Erythroblast (primary cell): ENCODE results near the gene EHMT1.

ENCODE experiments used
- GATA1 ChIP-seq: IDR thresholded peaks from 2 replicates; pipeline ENCODE4 v1.6.1; 2011; ENCODE audit warnings: low read depth, mild to moderate bottlenecking, control low read depth, low read length, moderate library complexity
- POLR2A ChIP-seq: IDR thresholded peaks from 2 replicates; pipeline ENCODE4 v1.6.1; 2011; ENCODE audit warnings: mild to moderate bottlenecking, low read length

DNA sequence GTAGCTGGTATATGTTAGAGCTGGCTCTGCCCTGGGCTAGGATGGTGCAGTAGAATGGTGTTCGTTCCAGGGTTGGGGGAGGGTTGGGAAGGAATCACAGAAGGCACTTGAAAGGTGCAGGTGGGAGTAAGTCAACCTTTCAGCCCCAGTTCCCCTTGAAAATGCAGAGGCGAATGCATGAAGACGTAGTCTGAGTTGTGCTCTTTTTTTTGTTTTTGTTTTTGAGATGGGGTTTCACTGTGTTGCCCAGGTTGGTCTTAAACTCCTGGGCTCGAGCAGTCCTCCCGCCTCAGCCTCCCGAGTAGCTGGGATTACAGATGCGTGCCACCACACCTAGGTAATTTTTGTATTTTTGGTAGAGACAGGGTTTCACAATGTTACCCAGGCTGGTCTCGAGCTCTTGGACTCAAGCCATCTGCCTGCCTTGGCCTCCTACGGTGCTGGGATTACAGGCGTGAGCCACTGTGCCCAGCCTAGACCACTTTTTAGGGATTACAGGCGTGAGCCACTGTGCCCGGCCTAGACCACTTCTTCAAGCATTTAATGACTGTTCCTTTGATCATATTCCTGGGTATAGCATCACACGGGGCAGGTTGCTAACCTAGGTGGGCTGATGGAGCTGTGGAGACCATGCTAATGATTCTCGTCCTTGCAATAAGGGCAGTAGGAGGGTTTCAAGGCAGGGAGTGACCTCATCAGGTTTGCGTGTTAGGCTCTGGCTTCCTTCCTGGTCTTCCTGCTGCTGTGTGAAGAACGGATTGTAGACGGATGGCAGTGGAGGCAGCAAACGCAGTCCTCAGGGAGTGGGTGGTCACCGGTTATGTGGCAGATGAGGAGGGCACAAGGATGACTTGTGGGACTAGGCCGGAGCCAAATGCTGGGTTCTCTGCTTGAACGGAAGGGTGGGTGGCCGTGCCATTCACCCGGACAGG is 13.7 kb downstream of the EHMT1 start:
- TF ChIP-seq POLR2A (no peak), GATA1 (no peak)
